Dermis blood vessel endothelial cell (primary cell): Measurements from ENCODE around the gene PLCB1. TPM values are rescaled to one million over a fixed set of nuclear protein-coding genes. Genes with fewer than 3 reads are reported as not detected.

Experiments
- DNase-seq: peaks from one replicate; pipeline ENCODE4 v3.0.0; 2010
- total RNA-seq: library from RNA; depleted of rRNA; stranded (reverse); fragments of >200 nt; gene quantifications from 2 replicates; pipeline ENCODE4 v1.2.3, GENCODE V29; 2014

Gene PLCB1
- total RNA-seq, 1 donor from 2014 or later: 19.6 TPM

DNA sequence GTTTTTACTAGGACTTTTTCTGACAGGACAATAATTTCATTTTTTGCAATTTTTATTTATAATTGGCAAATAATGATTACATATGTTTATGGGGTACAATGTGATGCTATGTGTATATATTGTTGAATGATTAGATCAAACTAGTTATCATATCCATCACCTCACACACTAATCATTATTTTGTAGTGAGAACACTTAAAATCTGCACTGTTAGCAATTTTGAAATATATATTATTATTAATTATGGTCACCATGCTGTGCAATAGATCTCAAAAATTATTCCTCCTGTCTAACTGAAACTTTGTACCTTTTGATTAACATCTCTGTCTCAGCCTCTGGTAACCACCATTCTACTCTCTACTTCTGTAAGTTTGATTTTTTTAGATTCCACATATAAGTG is 378.7 kb downstream of the PLCB1 start:
- no peak for DNase-seq

DNA sequence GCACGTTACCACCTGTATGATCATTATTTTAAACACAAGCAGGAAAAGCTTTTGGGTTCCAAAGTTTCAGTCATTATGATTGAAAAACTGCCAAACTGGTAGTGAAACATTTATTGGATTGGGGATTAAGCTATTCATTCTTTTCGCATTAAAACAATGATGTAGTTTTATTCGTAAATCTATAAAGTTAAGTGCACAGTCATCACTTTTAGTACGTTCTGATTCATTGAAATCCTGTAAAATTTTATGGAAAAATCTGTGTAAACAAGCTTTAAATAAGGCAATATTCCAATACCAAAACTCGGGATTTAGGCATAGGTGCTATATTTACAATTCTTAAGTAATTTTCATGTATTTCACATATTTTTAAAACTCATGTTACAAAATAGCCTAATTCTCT is 379.9 kb downstream of the PLCB1 start:
- no peak for DNase-seq

DNA sequence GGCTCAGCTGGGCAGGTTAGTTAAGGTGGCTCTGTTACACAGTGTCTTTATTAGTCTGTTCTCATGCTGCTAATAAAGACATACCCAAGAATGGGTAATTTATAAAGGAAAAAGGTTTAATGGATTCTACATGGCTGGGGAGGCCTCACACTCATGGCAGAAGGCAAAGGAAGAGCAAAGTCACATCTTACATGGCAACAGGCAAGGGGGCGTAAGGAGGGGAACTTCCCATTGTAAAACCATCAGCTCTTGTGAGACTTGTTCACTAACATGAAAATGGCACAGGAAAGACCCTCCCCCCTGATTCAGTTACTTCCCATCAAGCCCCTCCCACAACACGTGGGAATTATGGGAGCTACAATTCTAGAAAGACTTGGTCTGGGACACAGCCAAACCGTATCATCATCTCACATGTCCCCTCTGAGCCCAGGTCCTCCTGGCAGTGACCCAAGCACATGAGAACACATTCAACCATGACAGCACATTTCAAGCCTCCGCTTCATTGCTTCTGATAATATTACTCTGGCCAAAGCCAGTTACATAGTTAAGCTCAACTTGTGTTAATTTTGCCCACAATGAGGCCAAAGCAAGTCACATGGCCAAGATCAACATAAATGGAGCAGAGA is 383.9 kb downstream of the PLCB1 start:
- DNase-seq: no peak

DNA sequence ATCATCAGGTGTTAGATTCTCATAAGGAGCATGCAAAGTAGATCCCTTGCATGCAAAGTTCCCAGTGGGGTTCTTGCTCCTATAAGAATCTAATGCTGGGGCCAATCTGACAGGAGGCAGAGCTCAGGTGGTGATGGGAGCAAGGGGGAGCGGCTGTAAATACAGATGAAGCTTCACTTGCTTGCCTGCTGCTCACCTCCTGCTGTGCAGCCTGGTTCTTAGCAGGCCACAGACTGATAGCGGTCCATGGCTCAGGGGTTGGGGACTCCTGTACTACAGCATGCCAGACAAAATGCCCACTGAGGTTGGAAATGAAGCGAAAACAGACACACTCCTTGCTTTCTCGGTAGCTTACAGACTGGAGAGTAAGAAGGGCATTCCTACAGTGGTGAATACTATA is 386.8 kb downstream of the PLCB1 start:
- DNase-seq: no peak

DNA sequence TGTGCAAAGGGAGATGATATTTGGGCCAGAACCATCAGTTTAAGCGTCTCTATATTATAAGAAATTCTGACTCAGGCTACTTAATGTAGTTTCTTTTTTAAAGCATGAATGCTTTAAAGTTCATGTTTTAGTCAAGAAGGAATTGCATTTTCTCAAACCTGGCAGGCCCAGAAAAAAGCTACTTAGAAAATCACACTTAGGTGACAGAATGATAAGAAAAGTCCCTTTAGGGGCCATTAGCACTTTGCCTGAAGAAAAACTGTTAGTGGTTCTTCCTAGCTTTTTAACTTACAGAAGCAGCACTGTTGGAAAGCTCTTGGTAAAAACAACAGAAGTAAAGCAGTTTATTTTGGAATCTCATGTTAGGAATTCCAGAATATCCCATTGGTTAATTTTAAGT is 387.8 kb downstream of the PLCB1 start:
- DNase-seq: no peak

DNA sequence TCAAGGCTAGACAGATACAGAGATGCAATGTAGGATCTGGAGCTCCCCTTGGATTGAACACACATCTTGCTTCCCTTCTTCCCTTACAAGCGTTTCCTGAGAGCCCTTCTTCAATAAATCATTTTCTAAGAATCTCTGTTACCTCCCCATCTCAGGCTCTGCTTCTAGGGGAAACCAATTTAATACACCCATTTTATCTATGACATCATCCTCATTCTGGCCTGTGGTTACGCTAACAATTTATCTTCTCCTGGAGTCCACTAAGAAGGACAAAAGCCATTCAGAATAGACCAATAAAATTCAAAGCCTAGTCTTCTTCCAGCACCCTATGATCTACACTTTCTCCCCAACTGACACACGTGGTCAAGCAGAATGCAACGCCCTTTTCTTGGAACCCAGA is 390.1 kb downstream of the PLCB1 start:
- DNase-seq: no peak

DNA sequence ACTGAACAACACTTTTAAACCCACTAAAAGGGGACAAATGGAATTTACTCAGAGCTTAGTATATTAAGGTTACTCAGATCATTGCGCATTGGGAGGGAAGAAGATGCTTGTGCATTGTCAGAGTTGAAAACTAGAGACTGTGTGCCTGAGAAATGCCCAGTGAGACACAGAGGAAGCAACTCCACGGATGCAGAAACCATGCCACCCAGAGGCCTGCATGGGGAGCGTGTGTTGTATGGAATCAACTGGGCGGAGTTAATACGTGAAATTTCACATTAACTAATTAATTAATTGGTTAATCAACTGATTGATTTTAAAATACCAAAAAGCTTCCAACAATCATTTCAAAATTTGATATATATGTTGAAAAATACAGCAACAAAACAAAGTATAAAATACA is 391.6 kb downstream of the PLCB1 start:
- no peak for DNase-seq

DNA sequence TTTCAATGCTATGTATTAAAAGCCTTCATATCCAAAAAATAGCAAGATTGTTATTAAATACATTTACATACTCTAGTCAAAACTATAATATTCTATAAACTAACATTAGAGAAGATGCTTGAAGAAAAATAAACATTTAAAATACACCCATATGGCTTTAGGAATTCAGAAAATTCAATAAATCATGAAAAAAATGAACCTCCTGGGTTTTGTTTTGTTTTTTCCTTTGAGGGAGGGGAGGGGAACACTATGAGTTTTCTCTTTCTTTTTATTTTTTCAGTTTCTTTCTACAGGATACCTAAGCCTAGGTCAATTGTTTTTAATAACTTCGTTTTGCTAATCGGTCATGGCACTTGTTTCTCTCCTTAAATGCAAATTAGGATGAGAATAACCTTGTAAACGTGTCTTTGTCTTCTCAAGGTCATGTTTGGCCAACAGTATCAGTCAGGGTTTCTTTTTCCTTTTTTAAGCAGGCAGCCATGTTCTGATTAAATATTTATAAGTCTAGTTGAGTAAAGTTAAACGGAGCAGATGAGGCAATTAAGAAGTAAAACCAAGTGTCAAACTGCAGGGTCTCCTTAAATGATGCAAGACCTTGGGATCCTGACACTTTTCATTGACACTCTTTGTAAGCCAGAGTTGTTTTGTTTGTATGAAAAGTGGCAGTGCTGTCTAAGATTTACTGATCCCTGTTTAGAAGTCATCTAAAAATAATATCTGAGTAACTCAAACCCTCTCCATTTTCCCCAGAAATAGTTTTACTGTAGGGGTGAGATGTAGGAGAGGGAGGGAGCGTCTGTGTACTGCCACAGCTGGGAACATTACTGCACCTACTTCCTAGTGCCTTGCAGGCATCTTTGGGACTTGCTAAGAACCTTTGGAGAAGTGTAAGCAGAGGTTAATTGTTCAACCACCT is 392.3 kb downstream of the PLCB1 start:
- no peak for DNase-seq

DNA sequence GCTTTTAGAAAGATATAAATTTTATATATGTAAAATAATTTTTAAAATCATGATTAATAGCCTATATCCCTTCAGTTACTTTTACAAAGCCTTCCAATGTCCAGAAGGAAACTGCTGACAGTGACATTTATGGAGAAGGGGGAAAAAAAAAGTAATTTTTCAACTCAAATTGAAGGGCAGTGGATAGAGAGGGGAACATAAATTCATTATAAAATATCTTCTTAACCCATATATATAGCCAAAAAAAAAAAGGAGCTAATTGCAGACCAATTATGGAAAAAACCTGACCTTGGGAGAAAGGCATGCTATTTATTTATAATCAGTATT is 392.9 kb downstream of the PLCB1 start:
- DNase-seq: no peak

DNA sequence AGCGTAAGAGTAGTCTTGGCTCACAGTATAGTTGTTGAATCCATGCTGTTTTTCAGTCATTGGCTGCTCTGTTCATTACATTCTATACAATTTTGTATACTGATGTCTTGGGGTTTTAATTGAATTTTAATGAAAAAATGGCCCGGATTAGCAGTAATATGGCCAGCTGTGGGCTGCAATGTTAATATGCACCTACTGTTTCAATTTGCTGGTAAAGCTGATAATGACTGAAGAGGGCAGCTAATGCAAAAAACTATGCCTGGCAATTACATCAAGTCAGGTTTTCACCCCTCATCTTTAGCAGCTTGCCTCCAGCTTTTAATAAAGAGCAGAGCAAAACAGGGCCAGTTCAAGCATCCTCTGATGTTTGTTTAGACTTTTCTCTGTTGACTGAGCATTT is 394.5 kb downstream of the PLCB1 start:
- no peak for DNase-seq

DNA sequence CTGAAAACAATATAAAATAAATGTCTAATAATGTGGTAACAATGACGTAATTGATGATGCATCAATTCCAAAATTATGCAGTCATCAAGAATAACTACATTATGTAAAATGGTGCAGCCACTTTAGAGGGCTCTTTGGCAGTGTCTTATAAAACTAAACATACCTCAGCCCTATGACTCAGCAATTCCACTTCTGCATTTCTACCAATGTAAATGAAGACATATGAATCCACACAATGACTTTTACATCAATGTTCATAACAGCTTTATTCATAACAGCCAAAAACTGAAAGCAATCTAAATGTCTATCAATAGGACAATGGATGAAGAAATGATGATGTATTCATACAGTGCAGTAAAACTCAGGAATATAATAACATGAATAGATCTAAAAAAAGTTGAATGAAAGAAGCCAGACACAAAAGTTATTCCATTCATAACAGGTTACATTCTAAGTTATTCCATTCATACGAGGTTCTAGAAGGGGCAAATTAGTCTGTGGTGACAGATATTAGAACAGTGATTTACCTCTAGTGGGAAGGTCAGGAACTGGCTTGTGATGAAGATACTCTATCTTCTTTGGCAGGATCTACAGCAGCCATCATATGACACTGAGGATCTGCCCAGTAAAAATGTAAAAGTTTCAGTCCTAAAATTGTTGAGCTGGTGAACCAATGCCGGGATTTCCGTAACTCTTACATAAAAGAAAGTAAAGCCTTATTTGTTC is 396.1 kb downstream of the PLCB1 start:
- peak; percentile 62 for DNase-seq

DNA sequence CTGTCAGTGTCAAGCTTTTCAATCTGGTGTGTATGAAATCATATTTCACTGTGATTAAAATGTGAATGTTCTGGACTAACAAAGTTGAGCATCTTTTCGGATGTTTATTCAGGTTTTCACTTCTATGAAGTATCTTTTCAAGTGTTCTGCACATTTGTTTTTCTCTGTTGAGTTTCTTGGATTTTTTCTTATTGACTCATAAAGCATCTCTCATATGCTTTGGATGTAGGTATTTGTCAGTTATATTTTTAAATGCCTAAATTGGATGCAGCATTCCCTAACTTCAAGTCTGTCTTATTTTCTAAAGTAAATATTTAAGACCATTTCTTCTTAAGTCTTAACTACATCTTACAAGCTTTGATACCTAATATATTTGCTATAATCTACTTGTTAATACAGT is 398.0 kb downstream of the PLCB1 start:
- no peak for DNase-seq

DNA sequence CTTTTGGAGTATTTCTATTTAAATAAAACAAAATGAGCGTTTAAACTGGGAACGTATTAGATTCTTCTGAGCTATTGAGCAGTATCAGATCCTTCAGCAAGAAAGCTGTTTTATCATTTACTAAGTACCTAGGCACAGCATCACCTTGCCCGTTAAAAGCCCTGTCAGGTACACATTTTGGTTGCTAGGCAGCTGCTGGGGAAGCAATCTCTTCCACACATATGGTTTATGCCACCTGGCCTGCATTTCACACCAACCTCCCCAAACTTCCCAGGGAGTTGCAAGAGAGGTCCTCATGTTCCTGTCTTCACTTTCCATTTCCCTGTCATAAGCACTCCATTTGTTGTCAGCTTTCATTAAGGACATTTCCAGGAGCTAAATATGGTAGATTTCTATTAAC is 400.1 kb downstream of the PLCB1 start:
- no peak for DNase-seq

DNA sequence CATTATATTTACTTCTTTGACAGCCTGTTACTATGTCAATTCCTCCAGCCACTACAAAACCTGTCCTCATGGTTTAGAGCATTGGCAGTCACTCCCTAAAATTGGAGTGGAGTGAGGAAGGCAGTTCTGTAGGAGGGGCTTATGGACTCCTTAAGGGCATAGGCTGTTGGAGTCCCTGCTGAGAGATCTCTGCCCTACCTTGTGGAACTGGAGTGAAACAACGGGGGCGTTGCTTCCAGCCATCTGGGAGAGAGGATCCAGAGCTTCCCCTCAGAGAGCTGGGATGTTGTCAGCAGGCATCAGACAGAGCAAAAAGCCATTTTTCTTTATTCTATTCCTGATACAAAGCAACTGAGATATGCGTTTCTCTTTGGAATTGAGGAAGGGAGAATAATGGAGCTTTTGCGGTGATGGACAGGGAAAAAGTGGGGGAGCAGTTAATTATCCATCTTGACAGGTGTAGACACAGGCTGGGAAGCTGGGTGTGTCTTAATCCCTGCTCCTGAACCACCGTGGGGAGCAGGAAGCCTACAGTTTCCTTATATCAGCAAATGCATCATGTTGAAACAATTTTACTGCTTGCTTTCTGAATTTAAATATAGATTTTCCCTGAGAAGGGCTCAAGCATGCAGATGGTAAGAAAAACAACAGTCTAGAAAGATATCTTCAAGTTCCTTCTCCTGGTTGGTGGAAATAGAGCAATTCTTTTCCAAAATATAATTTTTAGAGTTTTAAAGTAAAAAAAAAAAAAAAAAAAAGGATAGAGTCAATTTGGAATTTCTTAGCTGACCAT is 402.5 kb downstream of the PLCB1 start:
- no peak for DNase-seq

DNA sequence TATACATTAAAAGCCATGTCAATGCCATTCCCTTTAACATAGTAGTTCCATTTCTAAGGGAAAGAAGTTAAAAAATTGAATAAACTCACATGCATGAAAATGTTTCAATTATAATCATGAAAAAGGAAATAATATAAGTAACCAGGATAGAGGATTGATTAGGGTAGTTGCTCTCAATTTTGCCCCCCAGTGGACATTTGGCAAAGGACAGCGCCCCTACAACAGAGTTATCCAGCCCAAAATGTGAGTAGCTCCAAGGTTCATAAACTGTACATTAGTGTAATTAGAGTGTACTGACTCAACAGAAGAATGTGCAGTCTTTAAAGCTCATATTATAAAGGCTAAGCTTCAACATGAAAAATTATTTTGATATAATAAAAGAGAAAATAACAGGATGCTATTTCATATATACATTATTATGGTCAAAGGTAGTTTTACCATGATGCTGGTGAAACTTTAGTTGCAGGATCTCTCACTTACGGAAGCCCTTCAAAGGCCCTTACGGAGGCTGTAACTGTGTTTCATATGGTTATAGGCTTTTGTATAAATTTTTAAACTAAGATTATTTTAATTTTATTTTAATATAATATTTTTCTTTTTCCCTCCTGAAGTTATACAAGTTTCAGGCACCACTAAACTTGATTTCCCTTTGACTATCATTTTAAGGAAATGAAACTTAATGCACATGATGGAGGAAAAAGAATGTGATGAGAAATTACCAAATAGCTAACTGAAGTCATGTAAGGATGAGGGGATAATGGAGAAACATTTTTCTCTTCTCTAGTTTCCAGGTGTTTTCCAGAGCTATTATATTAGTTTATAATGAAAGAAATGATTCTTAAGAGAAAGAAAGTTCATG is 403.6 kb downstream of the PLCB1 start:
- peak; percentile 48 for DNase-seq

DNA sequence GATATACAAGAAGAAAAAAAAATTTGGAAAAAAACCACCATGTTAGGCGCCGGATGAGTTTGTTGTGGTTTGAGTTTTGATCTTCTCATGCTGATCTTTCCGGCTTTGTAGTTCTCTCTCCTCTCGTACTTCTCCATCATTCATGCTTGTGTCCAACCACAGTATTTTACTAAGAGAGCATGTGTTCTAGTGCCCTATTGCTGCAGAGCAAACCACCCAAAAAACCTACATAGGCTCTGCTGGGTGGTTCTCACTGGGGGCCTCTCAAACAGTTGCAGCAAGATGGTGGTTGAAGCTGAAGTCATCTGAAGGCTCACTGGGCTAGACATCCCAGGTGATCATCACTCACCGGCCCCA is 404.2 kb downstream of the PLCB1 start:
- no peak for DNase-seq

DNA sequence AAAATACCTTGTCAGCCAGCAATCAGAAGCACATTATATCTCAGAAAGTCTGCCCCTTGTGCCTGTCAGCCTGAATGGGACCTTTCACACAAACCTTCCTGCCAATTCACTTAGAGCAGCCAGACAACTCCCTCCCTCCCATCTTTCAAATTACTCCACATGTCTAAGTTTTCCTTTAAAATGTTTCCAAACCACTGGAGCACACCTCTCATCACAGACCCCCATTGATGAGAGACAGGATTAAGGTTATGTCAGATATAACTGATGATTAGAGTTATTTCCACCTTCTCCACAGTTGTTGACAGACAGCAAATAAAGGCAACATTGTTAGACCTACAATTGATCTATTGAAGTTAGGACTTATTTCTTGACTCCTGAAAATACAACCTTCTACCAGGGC is 408.4 kb downstream of the PLCB1 start:
- DNase-seq: no peak

DNA sequence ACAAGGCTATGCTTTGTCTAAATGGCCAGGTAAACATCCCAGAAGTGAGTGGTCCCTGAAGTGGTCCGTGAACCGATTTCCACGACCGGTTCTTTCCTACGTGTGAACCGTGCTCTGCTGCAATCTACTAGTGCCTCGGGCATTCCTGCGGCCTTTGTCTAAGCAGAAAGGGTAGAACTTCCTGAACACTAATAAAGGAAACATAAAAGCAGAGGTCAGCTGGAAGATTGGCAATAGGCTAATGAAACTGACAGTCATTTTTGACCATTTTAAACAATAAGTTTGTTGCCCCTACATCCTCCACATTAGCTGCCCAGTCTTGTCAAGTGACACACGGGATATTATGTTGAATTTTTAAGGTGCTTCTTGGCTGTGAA is 410.0 kb downstream of the PLCB1 start:
- DNase-seq: peak; percentile 78

DNA sequence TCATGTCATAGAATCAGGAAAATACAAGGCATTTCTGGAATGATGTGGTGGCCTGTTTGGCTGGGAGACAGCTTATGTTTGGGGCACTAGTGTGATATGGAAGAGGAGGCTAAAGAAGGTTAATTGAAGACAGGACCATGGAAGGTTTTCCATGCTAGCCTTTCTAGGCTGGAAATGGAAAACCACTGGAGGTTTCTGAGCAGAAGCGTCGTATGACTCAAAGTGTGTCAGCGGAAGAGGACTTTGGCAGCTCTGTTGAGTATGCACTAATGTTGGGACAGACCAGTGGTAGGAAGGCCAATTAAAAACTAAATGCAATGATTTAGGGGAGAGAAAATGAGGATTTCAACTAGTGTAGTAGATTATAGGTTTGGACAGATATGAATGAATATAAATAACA is 413.1 kb downstream of the PLCB1 start:
- peak; percentile 33 for DNase-seq

DNA sequence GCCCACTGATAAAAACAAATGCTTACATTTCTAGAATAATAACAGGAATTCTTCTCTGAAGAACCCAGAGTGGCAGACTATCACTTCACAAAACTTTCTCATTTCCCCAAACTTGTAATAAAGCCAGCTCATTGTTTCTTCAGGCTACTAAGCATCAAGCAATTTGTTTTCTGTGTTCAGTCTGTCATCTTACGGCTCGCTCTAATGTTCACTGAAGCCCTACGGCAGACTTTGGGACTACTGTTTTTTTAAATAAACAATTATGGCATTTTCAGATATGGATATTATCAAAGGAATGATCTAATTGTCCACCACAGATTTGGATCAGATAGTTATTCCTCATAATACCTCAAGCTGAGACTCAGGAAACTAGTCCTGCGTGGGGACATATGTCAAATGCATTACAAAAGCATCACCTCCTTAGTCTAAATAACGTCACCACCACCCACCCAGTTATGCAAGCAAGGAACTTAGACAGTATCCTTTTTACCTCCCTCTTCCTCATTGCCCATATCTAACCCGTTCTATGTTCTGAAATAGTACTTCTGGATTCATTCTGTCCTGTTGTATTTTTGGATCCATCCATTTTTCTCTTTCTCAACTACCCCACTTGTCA is 415.1 kb downstream of the PLCB1 start:
- peak; percentile 54 for DNase-seq

DNA sequence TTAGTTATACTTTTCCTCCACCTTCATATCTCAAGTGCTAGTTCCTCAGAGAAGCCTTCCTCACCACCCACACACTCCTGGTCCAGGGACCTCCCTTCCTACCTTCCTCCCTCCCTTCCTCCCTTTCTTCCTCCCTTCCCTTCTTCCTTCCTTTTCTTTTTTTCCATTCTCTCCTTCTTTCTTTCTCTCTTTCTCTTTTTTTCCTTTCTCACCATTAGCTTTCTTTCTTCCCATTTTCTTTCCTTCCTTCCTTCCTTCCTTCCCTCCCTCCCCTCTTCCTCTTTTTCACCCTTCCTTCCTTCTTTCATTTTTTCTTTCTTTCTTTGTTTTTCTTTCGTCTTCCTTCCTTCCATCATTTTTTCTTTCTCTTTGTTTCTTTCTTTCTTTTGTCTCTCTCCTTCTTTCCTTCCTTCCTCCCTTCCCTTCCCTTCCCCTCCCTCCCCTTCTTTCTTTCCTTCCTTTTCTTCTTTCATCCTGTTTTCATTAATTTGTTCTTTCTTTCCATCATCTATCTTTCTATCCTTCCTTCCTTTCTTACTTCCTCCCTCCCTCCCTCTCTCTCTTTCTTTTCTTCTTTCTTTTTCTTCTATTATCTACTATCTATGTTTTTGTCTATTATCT is 416.0 kb downstream of the PLCB1 start:
- DNase-seq: no peak
